Adrenal gland (tissue), 12 donors: ENCODE results near the gene CTNS. TPM values are rescaled to one million over a fixed set of nuclear protein-coding genes. Genes with fewer than 3 reads are reported as not detected.

Source experiments
- DNase-seq, 7 donors: peaks; one replicate each; pipeline ENCODE4 v3.0.0-alpha.2; 2019 to 2020
- H3K27ac ChIP-seq, 5 donors: fragments of 200-600 bp; sonication (generic) in 4 of 5; 1 replicate in 3 of 5; 2 replicates in 2 of 5; pipeline versions ENCODE4 v1.5.1 to v1.8.0; 2016 to 2020; ENCODE audit warnings: mild to moderate bottlenecking in 1 of 5
- H3K27me3 ChIP-seq: fragments of 200-600 bp; 2 replicates; pipeline ENCODE4 v1.8.0; 2021
- H3K36me3 ChIP-seq, 2 donors: fragments of 200-600 bp; replicated peaks in 1 of 2; 1 replicate in 1 of 2; 2 replicates in 1 of 2; pipeline versions ENCODE4 v1.5.1 to v1.8.0; 2018 to 2022
- H3K4me1 ChIP-seq, 2 donors: fragments of 200-600 bp; replicated peaks in 1 of 2; 1 replicate in 1 of 2; 2 replicates in 1 of 2; pipeline versions ENCODE4 v1.5.1 to v1.8.0; 2018 to 2021
- H3K4me3 ChIP-seq, 4 donors: fragments of 200-600 bp; sonication (generic) in 3 of 4; one replicate each; pipeline ENCODE4 v1.5.1; 2016 to 2018
- H3K9me3 ChIP-seq, 3 donors: fragments of 200-600 bp; sonication (generic) in 1 of 3; replicated peaks in 1 of 3; 1 replicate in 2 of 3; 2 replicates in 1 of 3; pipeline versions ENCODE4 v1.5.1 to v1.8.0; 2016 to 2021
- CTCF ChIP-seq, 6 experiments: fragments of 450-650 bp in 4 of 6; fragments of 200-600 bp in 2 of 6; sonication (generic) in 1 of 6; IDR thresholded peaks; 1 replicate in 5 of 6; 2 replicates in 1 of 6; pipeline versions ENCODE4 v1.5.1 to v1.8.0; 2016 to 2021; ENCODE audit warnings: antibody characterized with exemption in 6 of 6, mild to moderate bottlenecking in 2 of 6, moderate library complexity in 1 of 6
- POLR2A ChIP-seq, 2 donors: fragments of 450-650 bp; IDR thresholded peaks; one replicate each; pipeline ENCODE4 v1.6.1; 2017; ENCODE audit warnings: antibody characterized with exemption in 2 of 2, mild to moderate bottlenecking in 2 of 2, moderate library complexity in 1 of 2
- WGBS, 4 donors: extraction: QIAGEN DNeasy Blood & Tissue Kit in 2 of 4; methylation state at CpG; one replicate each; pipeline versions ENCODE4 v1.1.5 to v1.1.7; 2013 to 2017; 5-methylcytosine and 5-hydroxymethylcytosine counted together
- intact Hi-C, 2 donors: fragments of 100-400 bp; cut with DNase I; formaldehyde crosslinking; loops; one replicate each; pipeline versions ENCODE4 v1.14.1 to v1.15.0; 2022 to 2023
- polyA plus RNA-seq, 3 donors: library from polyadenylated mRNA; stranded (reverse); fragments of 200-250 nt in 2 of 3; fragments of 350-450 nt in 1 of 3; fragmentation: Illumina TruSeq in 1 of 3; extraction: RNeasy Lipid Tissue Mini Kit (QIAGEN cat#74804) in 1 of 3; gene quantifications; one replicate each; pipeline ENCODE4 v1.2.3, GENCODE V29; 2013 to 2014
- total RNA-seq, 9 donors: library from RNA; depleted of rRNA in 4 of 9; stranded (reverse); fragments of >200 nt in 4 of 9; fragments of 120-200 nt in 1 of 9; fragmentation: NEBNext Ultra II Directional in 1 of 9; extraction: Animal tissue kit (Norgen Biotek cat#: 25700) in 1 of 9; gene quantifications; one replicate each; pipeline versions ENCODE4 v1.1.0 to v1.2.4, GENCODE V29; 2013 to 2023
- donor health status: healthy with polysubstance abuse.
- donor health status: Bipolar disorder and iron deficiency.
- donor health status: DM: yes; HTN: yes; CAD: no.
- donor health status: DM: no; HTN: no; CAD: no.
- donor health status: DM: no; HTN: no; CAD: no.
- donor health status: DM: yes; HTN: yes; CAD: no.

The CTNS gene
- total and polyA plus RNA-seq, 12 donors = 11.5 to 74.8 (median 29.6) TPM

GRCh38 chr17:3622977-3623594, 13.5 kb upstream of the CTNS start:
- no peaks in the 10 kb centered on the region for H3K27me3 ChIP-seq
- DNase-seq = no peak
- WGBS, 4 donors = 95 to 98% (median 96%) methylated on average over 13 to 16 of the region's 16 CpGs
- peaks cover 0 to 71% of the 10 kb centered on the region in 2 donors for H3K36me3 ChIP-seq
- TF ChIP-seq POLR2A (IDR thresholded peaks at IDR 0.05) (no peak), CTCF (IDR thresholded peaks at IDR 0.05) (no peak)
- intact Hi-C loops = no loop called here
- H3K27ac ChIP-seq = no peak overlapping the region
- no peak overlapping the region for H3K4me3 ChIP-seq
- H3K4me1 ChIP-seq = no peaks in the 10 kb centered on the region
- no peaks in the 10 kb centered on the region for H3K9me3 ChIP-seq

- 74 to 87% (median 84%) methylated on average over 16 of the region's 16 CpGs for WGBS, 4 donors
- H3K27me3 ChIP-seq = no peaks in the 10 kb centered on the region
- TF ChIP-seq CTCF (IDR thresholded peaks at IDR 0.05) = no peak
- no peak for TF ChIP-seq POLR2A (IDR thresholded peaks at IDR 0.05)
- DNase-seq = no peak
- no peak overlapping the region for H3K27ac ChIP-seq
- H3K36me3 ChIP-seq = peaks cover 0 to 53% of the 10 kb centered on the region in 2 donors
- H3K4me1 ChIP-seq = peaks cover 0 to 4% of the 10 kb centered on the region in 2 donors
- intact Hi-C loops = no loop called here
- H3K9me3 ChIP-seq = no peaks in the 10 kb centered on the region
- H3K4me3 ChIP-seq = no peak overlapping the region
Measured at GRCh38 chr17:3626831-3627768, 9.5 kb upstream of the CTNS start.

GRCh38 chr17:3627769-3628167, 8.8 kb upstream of the CTNS start:
- TF ChIP-seq CTCF (IDR thresholded peaks at IDR 0.05) (no peak), POLR2A (IDR thresholded peaks at IDR 0.05) (no peak)
- peaks cover 0 to 46% of the 10 kb centered on the region in 2 donors for H3K36me3 ChIP-seq
- DNase-seq = no peak
- intact Hi-C loops = no loop called here
- H3K4me1 ChIP-seq = peaks cover 0 to 4% of the 10 kb centered on the region in 2 donors
- H3K4me3 ChIP-seq = no peak overlapping the region
- no peak overlapping the region for H3K27ac ChIP-seq
- H3K9me3 ChIP-seq = no peaks in the 10 kb centered on the region
- 73 to 80% (median 77%) methylated on average over 9 to 11 of the region's 11 CpGs for WGBS, 4 donors
- no peaks in the 10 kb centered on the region for H3K27me3 ChIP-seq

GRCh38 chr17:3630781-3631180, 5.8 kb upstream of the CTNS start:
- H3K36me3 ChIP-seq = peaks cover 0 to 32% of the 10 kb centered on the region in 2 donors
- H3K4me1 ChIP-seq = peaks cover 3 to 10% of the 10 kb centered on the region in 2 donors
- no peaks in the 10 kb centered on the region for H3K27me3 ChIP-seq
- peak overlapping the region in 1 of 5 donors; percentile 7 for H3K27ac ChIP-seq
- TF ChIP-seq POLR2A (IDR thresholded peaks at IDR 0.05) (no peak), CTCF (IDR thresholded peaks at IDR 0.05) (no peak)
- intact Hi-C loops = no loop called here
- no peaks in the 10 kb centered on the region for H3K9me3 ChIP-seq
- H3K4me3 ChIP-seq = no peak overlapping the region
- 80 to 84% (median 82%) methylated on average over 10 of the region's 10 CpGs for WGBS, 4 donors
- no peak for DNase-seq
